Stimulated activated CD8-positive, alpha-beta memory T cell treated with anti-CD3 and anti-CD28 coated beads, Interleukin-12 subunit alpha, Interleukin-12 subunit beta, amount 100 ng/mL, for 4 hours (primary cell): Measurements from ENCODE around the gene STOM.
"Not testable (repeated sequence)": the region's sequence is repeated elsewhere in the genome, so short reads cannot be mapped to it uniquely, and the experiment has no call there.

ENCODE experiments used
- DNase-seq: peaks from one replicate; pipeline ENCODE4 v3.0.0-alpha.2; 2020; ENCODE audit warnings: low read depth

STOM gene

GRCh38 chr9:121300283-121301119 is 69.5 kb downstream of the STOM start:
- no peak for DNase-seq

- DNase-seq = no peak
Measured at GRCh38 chr9:121299467-121300282, 70.4 kb downstream of the STOM start.

- DNase-seq = no peak
Measured at GRCh38 chr9:121298689-121299466, 71.2 kb downstream of the STOM start.

- no peak for DNase-seq
Measured at GRCh38 chr9:121298016-121298538, 72.0 kb downstream of the STOM start.

- no peak for DNase-seq
Measured at GRCh38 chr9:121297389-121297788, 72.7 kb downstream of the STOM start.

GRCh38 chr9:121296213-121297127 is 73.6 kb downstream of the STOM start:
- DNase-seq = no peak

- DNase-seq = no peak
Measured at GRCh38 chr9:121295662-121296191, 74.3 kb downstream of the STOM start.

- DNase-seq = no peak
Measured at GRCh38 chr9:121294866-121295661, 75.0 kb downstream of the STOM start.

- no peak for DNase-seq
Measured at GRCh38 chr9:121294151-121294743, 75.8 kb downstream of the STOM start.

- DNase-seq = no peak
Measured at GRCh38 chr9:121292801-121293241, 77.2 kb downstream of the STOM start.

- DNase-seq = no peak
Measured at GRCh38 chr9:121292051-121292450, 78.0 kb downstream of the STOM start.

- DNase-seq = not testable (repeated sequence)
Measured at GRCh38 chr9:121291536-121291935, 78.5 kb downstream of the STOM start.

GRCh38 chr9:121289772-121290370 is 80.2 kb downstream of the STOM start:
- no peak for DNase-seq

- no peak for DNase-seq
Measured at GRCh38 chr9:121289026-121289771, 80.9 kb downstream of the STOM start.
